Mesenchymal stem cell (in vitro differentiated cells and primary cell): ENCODE data around the gene PADI4.

Source experiments
- DNase-seq: peaks from one replicate; pipeline ENCODE4 v3.0.0-alpha.2; 2013
- H2AFZ ChIP-seq: one replicate; pipeline ENCODE4 v1.6.1; 2013; ENCODE audit warnings: low read depth, mild to moderate bottlenecking, control low read depth, inconsistent platforms, low read length, moderate library complexity
- H2AK5ac ChIP-seq: 2 replicates; pipeline ENCODE4 v1.6.1; 2013; ENCODE audit warnings: low read length, moderate library complexity, mild to moderate bottlenecking, inconsistent platforms; ENCODE audit not compliant: severe bottlenecking
- H2BK120ac ChIP-seq: one replicate; pipeline ENCODE4 v1.6.1; 2013; ENCODE audit warnings: low read depth, mild to moderate bottlenecking, inconsistent platforms, low read length, moderate library complexity
- H2BK12ac ChIP-seq, 2 experiments: one replicate each; pipeline ENCODE4 v1.6.1; 2013; ENCODE audit warnings: inconsistent platforms in 2 of 2, low read length in 2 of 2, mild to moderate bottlenecking in 2 of 2, moderate library complexity in 2 of 2, control low read depth in 1 of 2
- H2BK15ac ChIP-seq: one replicate; pipeline ENCODE4 v1.6.1; 2013; ENCODE audit warnings: mild to moderate bottlenecking, low read depth, inconsistent platforms; ENCODE audit not compliant: poor library complexity, severe bottlenecking
- H2BK5ac ChIP-seq: 2 replicates; pipeline ENCODE4 v1.6.1; 2013; ENCODE audit warnings: low read depth, mild to moderate bottlenecking, low read length, control low read depth, inconsistent platforms; ENCODE audit not compliant: poor library complexity, severe bottlenecking
- H3K14ac ChIP-seq, 2 experiments: one replicate each; pipeline ENCODE4 v1.6.1; 2013; ENCODE audit warnings: inconsistent platforms in 2 of 2, low read length in 2 of 2, control low read depth in 1 of 2, mild to moderate bottlenecking in 1 of 2, moderate library complexity in 1 of 2
- H3K18ac ChIP-seq, 2 experiments: one replicate each; pipeline ENCODE4 v1.6.1; 2013; ENCODE audit warnings: inconsistent platforms in 2 of 2, low read length in 2 of 2, control low read depth in 1 of 2, low read depth in 1 of 2, mild to moderate bottlenecking in 1 of 2
- H3K23ac ChIP-seq, 2 experiments: one replicate each; pipeline ENCODE4 v1.6.1; 2013; ENCODE audit warnings: inconsistent platforms in 2 of 2, low read length in 2 of 2, mild to moderate bottlenecking in 2 of 2, moderate library complexity in 2 of 2, control low read depth in 1 of 2
- H3K27ac ChIP-seq: 2 replicates; pipeline ENCODE4 v1.5.1; 2013; ENCODE audit warnings: mild to moderate bottlenecking, moderate library complexity, low read length, control low read depth, inconsistent platforms; ENCODE audit not compliant: poor library complexity, severe bottlenecking
- H3K27me3 ChIP-seq, 2 experiments: 2 replicates each; pipeline versions ENCODE4 v1.6.1 to v1.7.0; 2013; ENCODE audit warnings: low read length in 2 of 2, mild to moderate bottlenecking in 2 of 2, moderate library complexity in 2 of 2, control low read depth in 1 of 2, inconsistent platforms in 1 of 2; ENCODE audit not compliant: control insufficient read depth in 1 of 2, insufficient read depth in 1 of 2
- H3K36me3 ChIP-seq, 2 experiments: 2 replicates each; pipeline versions ENCODE4 v1.6.1 to v1.7.0; 2013; ENCODE audit warnings: low read length in 2 of 2, control low read depth in 1 of 2, inconsistent platforms in 1 of 2, low read depth in 1 of 2, mild to moderate bottlenecking in 1 of 2; ENCODE audit not compliant: insufficient read depth in 2 of 2, control insufficient read depth in 1 of 2
- H3K4ac ChIP-seq, 2 experiments: one replicate each; pipeline ENCODE4 v1.6.1; 2013; ENCODE audit warnings: inconsistent platforms in 2 of 2, low read length in 2 of 2, mild to moderate bottlenecking in 2 of 2, moderate library complexity in 2 of 2, control low read depth in 1 of 2, low read depth in 1 of 2
- H3K4me1 ChIP-seq: 2 replicates; pipeline ENCODE4 v1.6.1; 2013; ENCODE audit warnings: low read depth, low read length, control low read depth; ENCODE audit not compliant: control insufficient read depth, insufficient read depth
- H3K4me2 ChIP-seq: 2 replicates; pipeline ENCODE4 v1.6.1; 2013; ENCODE audit warnings: low read length, mild to moderate bottlenecking, inconsistent platforms; ENCODE audit not compliant: poor library complexity, severe bottlenecking
- H3K4me3 ChIP-seq, 2 experiments: 2 replicates each; pipeline versions ENCODE4 v1.5.1 to v1.7.0; 2013; ENCODE audit warnings: low read length in 2 of 2, mild to moderate bottlenecking in 2 of 2, control low read depth in 1 of 2, low read depth in 1 of 2; ENCODE audit not compliant: insufficient read depth in 1 of 2
- H3K79me1 ChIP-seq: replicated peaks from 2 replicates; pipeline ENCODE4 v1.6.1; 2013; ENCODE audit warnings: mild to moderate bottlenecking, control low read depth, low read length, inconsistent platforms; ENCODE audit not compliant: poor library complexity, severe bottlenecking
- H3K9ac ChIP-seq: 2 replicates; pipeline ENCODE4 v1.7.0; 2013; ENCODE audit warnings: mild to moderate bottlenecking, low read length, moderate library complexity
- H3K9me3 ChIP-seq: 2 replicates; pipeline ENCODE4 v1.7.0; 2013; ENCODE audit warnings: mild to moderate bottlenecking, low read length; ENCODE audit not compliant: control insufficient read depth
- H4K8ac ChIP-seq: one replicate; pipeline ENCODE4 v1.6.1; 2013; ENCODE audit warnings: inconsistent platforms, mild to moderate bottlenecking, low read length, moderate library complexity
- H4K91ac ChIP-seq: one replicate; pipeline ENCODE4 v1.6.1; 2013; ENCODE audit warnings: mild to moderate bottlenecking, low read length, inconsistent platforms
- WGBS: methylation state at CpG from one replicate; pipeline ENCODE4 v1.1.7; 2013; ENCODE audit warnings: mixed read lengths; 5-methylcytosine and 5-hydroxymethylcytosine counted together

The PADI4 gene

DNA sequence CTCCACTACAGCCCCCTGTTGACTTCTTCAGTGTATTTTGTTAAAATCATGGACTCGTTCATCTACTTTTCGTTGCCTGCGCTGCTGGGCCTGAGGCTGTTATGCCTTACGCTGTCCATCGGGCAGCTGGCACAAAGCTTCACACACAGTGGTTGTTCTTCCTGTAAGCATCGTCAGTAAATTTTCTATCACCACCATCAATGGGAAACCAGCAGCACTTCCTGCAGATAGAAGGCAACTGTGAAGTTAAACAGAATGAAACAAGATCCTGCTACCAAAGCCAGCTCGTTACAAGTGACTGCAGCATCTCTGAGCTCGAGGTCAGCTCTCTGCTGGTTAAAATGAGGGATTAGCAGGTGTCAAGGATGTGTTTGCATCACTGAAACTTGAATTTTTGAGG is 42.1 kb downstream of the PADI4 start:
- Histone ChIP-seq H2BK12ac (no peak overlapping the region), H3K14ac (no peak overlapping the region), H2AFZ (no peak overlapping the region), H3K4me2 (no peak overlapping the region), H3K18ac (no peak overlapping the region), H3K36me3 (no peaks in the 10 kb centered on the region), H3K27ac (no peak overlapping the region), H3K79me1 (no peaks in the 10 kb centered on the region), H3K23ac (no peak overlapping the region), H3K4me1 (peaks cover 5% of the 10 kb centered on the region), H4K8ac (no peak overlapping the region), H3K4me3 (no peak overlapping the region), H2BK15ac (no peak overlapping the region), H3K27me3 (peaks cover 19 to 58% of the 10 kb centered on the region in 2 experiments), H2AK5ac (no peak overlapping the region), H2BK5ac (no peak overlapping the region), H2BK120ac (no peak overlapping the region), H3K9ac (no peak overlapping the region), H4K91ac (no peak overlapping the region), H3K9me3 (no peaks in the 10 kb centered on the region), H3K4ac (no peak overlapping the region)
- 83% methylated on average over 8 of the region's 8 CpGs for WGBS
- no peak for DNase-seq

DNA sequence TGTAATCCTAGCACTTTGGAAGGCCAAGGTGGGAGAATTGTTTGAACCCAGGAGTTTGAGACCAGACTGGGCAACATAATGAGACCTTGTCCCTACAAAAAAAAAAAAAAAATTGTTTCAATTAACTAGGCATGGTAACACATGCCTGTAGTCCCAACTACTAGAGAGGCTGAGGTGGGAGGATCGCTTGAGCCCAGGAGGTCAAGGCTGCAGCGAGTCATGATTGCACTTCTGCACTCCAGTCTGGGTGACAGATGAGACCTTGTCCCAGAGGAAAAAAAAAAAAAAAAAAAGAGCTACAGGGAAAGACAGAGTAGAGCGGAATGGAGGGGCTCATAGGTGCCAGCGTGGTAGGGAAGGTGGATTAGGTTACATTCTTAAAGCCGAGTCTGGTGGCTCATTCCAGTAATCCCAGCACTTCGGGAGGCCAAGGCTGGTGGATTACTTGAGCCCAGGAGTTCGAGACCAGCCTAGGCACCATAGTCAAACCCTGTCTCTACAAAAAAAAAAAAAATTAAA is 43.0 kb downstream of the PADI4 start:
- H2AK5ac ChIP-seq = no peak overlapping the region
- H2BK15ac ChIP-seq = no peak overlapping the region
- H4K91ac ChIP-seq = no peak overlapping the region
- no peak overlapping the region for H2BK120ac ChIP-seq
- no peak overlapping the region for H2BK5ac ChIP-seq
- H3K4me3 ChIP-seq = no peak overlapping the region
- WGBS = 86% methylated on average over 6 of the region's 7 CpGs
- H3K18ac ChIP-seq = no peak overlapping the region
- peaks cover 5% of the 10 kb centered on the region for H3K4me1 ChIP-seq
- H3K36me3 ChIP-seq = no peaks in the 10 kb centered on the region
- no peak for DNase-seq
- H3K79me1 ChIP-seq = no peaks in the 10 kb centered on the region
- no peak overlapping the region for H2AFZ ChIP-seq
- no peak overlapping the region for H3K23ac ChIP-seq
- no peak overlapping the region for H3K4ac ChIP-seq
- no peak overlapping the region for H4K8ac ChIP-seq
- H2BK12ac ChIP-seq = no peak overlapping the region
- H3K9ac ChIP-seq = no peak overlapping the region
- H3K9me3 ChIP-seq = no peaks in the 10 kb centered on the region
- H3K27ac ChIP-seq = no peak overlapping the region
- H3K14ac ChIP-seq = no peak overlapping the region
- H3K4me2 ChIP-seq = no peak overlapping the region
- H3K27me3 ChIP-seq = peaks cover 19 to 60% of the 10 kb centered on the region in 2 experiments

DNA sequence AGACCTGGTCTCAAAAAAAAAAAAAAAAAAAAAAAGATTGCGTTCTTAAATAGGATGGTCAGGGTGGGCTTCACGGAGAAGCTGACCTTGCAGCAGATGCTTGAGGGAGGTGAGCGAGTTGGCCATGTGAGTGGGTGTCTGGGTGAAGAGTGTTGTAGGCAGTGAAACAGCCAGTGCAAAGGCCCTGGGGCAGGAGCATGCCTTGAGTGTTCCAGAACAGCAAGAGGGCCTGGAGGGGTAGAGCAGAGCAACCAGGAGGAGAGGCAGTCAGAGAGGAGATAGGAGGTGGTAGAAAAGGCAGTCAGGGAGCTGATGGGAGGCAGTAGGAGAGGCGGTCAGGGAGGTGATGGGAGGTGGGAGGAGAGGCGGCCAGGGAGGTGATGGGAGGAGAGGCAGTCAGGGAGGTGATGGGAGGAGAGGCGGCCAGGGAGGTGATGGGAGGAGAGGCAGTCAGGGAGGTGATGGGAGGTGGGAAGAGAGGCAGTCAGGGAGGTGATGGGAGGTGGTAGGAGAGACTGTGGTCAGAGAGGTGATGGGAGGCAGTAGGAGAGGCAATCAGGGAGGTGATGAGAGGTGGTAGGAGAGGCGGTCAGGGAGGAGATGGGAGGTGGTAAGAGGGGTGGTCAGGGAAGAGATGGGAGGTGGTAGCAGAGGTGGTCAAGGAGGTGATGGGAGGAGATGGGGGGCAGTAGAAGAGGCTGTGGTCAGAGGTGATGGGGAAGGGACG is 43.8 kb downstream of the PADI4 start:
- no peak for DNase-seq
- WGBS = 93% methylated on average over 7 of the region's 8 CpGs
- Histone ChIP-seq H3K79me1 (no peaks in the 10 kb centered on the region), H3K4me1 (peaks cover 5% of the 10 kb centered on the region), H3K9me3 (no peaks in the 10 kb centered on the region), H3K14ac (no peak overlapping the region), H3K27me3 (peaks cover 19 to 64% of the 10 kb centered on the region in 2 experiments), H3K4me2 (no peak overlapping the region), H2BK5ac (no peak overlapping the region), H4K91ac (no peak overlapping the region), H2BK12ac (no peak overlapping the region), H3K23ac (no peak overlapping the region), H3K9ac (no peak overlapping the region), H3K18ac (no peak overlapping the region), H2BK15ac (no peak overlapping the region), H3K4ac (no peak overlapping the region), H4K8ac (no peak overlapping the region), H3K27ac (no peak overlapping the region), H2AK5ac (no peak overlapping the region), H3K4me3 (no peak overlapping the region), H3K36me3 (no peaks in the 10 kb centered on the region), H2BK120ac (no peak overlapping the region), H2AFZ (no peak overlapping the region)

DNA sequence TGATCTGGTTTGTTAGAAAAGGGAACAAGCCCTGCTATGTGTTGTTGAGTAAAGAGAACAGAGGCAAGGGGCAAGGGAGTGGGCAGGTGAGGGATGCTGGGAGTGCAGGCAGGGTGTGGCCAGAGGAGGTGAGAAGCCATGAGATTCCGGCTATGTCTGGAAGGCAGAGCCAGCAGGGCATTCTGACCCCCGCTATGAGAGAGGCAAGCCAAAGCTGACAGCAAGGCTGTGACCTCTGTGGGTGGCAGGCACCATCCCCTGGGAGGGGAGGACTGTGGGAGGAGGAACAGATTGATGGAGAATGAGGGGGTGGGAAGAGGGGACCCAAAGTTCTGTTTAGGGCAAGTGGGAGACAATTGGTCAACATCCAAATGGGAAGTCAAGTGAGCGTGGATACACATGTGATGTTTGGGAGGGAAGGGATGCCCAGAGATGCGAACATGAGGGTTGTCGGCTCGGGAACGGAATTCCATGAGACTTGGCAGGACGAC is 44.5 kb downstream of the PADI4 start:
- Histone ChIP-seq H2BK5ac (no peak overlapping the region), H2AFZ (no peak overlapping the region), H3K27ac (no peak overlapping the region), H3K4ac (no peak overlapping the region), H3K9ac (no peak overlapping the region), H4K91ac (no peak overlapping the region), H3K18ac (no peak overlapping the region), H2BK12ac (no peak overlapping the region), H3K4me1 (peaks cover 5% of the 10 kb centered on the region), H3K79me1 (no peaks in the 10 kb centered on the region), H3K36me3 (no peaks in the 10 kb centered on the region), H3K23ac (no peak overlapping the region), H3K4me3 (no peak overlapping the region), H3K27me3 (peaks cover 19 to 64% of the 10 kb centered on the region in 2 experiments), H3K4me2 (no peak overlapping the region), H2AK5ac (no peak overlapping the region), H4K8ac (no peak overlapping the region), H2BK120ac (no peak overlapping the region), H2BK15ac (no peak overlapping the region), H3K9me3 (no peaks in the 10 kb centered on the region), H3K14ac (no peak overlapping the region)
- no peak for DNase-seq
- whole genome bisulfite sequencing = 79% methylated on average over 8 of the region's 8 CpGs
